Measurements from ENCODE around the gene MAK. TPM values are rescaled to one million over a fixed set of nuclear protein-coding genes. Genes with fewer than 3 reads are reported as not detected.

MAK gene
- total and polyA plus RNA-seq, 2 of the 13 experiments (the other 11 are each of a cell fraction or from before 2014, with no cell fraction given) = 0.04 TPM; not detected in 1

DNA sequence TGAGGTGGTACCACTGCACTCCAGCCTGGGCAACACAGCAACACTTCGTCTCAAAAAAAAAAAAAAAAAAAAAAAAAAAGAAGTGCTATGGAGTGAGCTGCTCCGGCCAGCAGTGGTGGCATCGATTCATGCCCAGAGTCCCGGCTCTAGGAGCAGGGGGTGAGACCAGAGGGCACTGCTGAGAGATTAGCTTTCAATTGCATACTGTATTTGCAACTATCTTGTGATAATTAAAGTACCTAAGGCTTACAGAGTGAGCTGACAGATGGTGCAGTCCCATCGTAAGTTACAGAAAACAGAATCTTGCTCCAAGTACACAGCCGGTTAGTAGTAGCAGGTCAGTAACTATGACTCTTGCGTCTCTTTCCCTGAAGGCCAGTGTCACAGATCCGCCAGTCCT, 59.3 kb downstream of the MAK start:
- Histone ChIP-seq H3K4me2 (ENCODE audit: low read depth, low read length) (no peak overlapping the region), H3K36me3 (replicated peaks in 1 of 2; ENCODE audit: control insufficient read depth in 1 of 2, insufficient read depth in 2 of 2, low read length in 2 of 2) (peaks cover 0 to 17% of the 10 kb centered on the region in 2 experiments; a peak in 3 of 5 replicates), H2AFZ (ENCODE audit: low read length) (no peak overlapping the region), H3K9me3 (ENCODE audit: low read length) (no peaks in the 10 kb centered on the region), H3K4me3 (replicated peaks in 1 of 3; ENCODE audit: insufficient read depth in 1 of 3, low read depth in 2 of 3, low read length in 3 of 3) (no peak overlapping the region), H3K79me2 (ENCODE audit: insufficient read depth, low read length) (no peaks in the 10 kb centered on the region), H3K4me1 (ENCODE audit: insufficient read depth, low read length) (no peaks in the 10 kb centered on the region), H4K20me1 (ENCODE audit: insufficient read depth, low read length) (no peaks in the 10 kb centered on the region), H3K27me3 (ENCODE audit: control insufficient read depth in 1 of 2, insufficient read depth in 2 of 2, low read length in 2 of 2) (no peaks in the 10 kb centered on the region), H3K27ac (ENCODE audit: extremely low read length, insufficient read depth, low read length) (no peak overlapping the region), H3K9ac (ENCODE audit: insufficient read depth, low read depth, low read length) (no peak overlapping the region)
- no TSS peak for BruUV-seq (replicated peaks)
- WGBS (ENCODE audit: low lambda C conversion rate) = 96% methylated on average over 8 of the region's 8 CpGs
- no peak for TF ChIP-seq ZNF567 (CRISPR knock-in tag; IDR thresholded peaks at IDR 0.05; ENCODE audit: borderline replicate concordance)
- TF ChIP-seq, protein P1, sequence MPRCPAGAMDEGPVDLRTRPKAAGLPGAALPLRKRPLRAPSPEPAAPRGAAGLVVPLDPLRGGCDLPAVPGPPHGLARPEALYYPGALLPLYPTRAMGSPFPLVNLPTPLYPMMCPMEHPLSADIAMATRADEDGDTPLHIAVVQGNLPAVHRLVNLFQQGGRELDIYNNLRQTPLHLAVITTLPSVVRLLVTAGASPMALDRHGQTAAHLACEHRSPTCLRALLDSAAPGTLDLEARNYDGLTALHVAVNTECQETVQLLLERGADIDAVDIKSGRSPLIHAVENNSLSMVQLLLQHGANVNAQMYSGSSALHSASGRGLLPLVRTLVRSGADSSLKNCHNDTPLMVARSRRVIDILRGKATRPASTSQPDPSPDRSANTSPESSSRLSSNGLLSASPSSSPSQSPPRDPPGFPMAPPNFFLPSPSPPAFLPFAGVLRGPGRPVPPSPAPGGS (CRISPR knock-in tag; IDR thresholded peaks at IDR 0.05) = no peak
- no peak for TF ChIP-seq ZBTB1 (CRISPR knock-in tag; IDR thresholded peaks at IDR 0.05; ENCODE audit: borderline replicate concordance)
- no peak for TF ChIP-seq YEATS4 (CRISPR knock-in tag; IDR thresholded peaks at IDR 0.05; ENCODE audit: borderline replicate concordance)
- TF ChIP-seq MTA1 (CRISPR knock-in tag; IDR thresholded peaks at IDR 0.05; ENCODE audit: borderline replicate concordance) = no peak
- TF ChIP-seq ZNF720 (CRISPR knock-in tag; IDR thresholded peaks at IDR 0.05) = no peak
- TF ChIP-seq ZNF124 (CRISPR knock-in tag; IDR thresholded peaks at IDR 0.05) = no peak
- no peak for TF ChIP-seq JDP2 (CRISPR knock-in tag; IDR thresholded peaks at IDR 0.05; ENCODE audit: borderline replicate concordance)
- TF ChIP-seq DNMT1 (CRISPR knock-in tag; IDR thresholded peaks at IDR 0.05) = no peak
- TF ChIP-seq ZFP1 (CRISPR knock-in tag; IDR thresholded peaks at IDR 0.05) = no peak
- no peak for TF ChIP-seq REPIN1 (CRISPR knock-in tag; IDR thresholded peaks at IDR 0.05; ENCODE audit: borderline replicate concordance, low read depth)
- ChIA-PET POLR2A (no interaction called here), CTCF (ENCODE audit: low intra/inter-chr PET ratio, low total read pairs) (no interaction called here)
- no peak for ATAC-seq
- no peak for DNase-seq (ENCODE audit: low spot score)
- in situ Hi-C loops (cut with HindIII; ENCODE audit: extremely low pct_ligation_motif_present, low pct_unique_long_range_greater_than_20kb) (no loop called here), intact Hi-C loops (cut with micrococcal nuclease; ENCODE audit: unreplicated experiment) (no loop called here)
- FAIRE-seq = no peak
